Measurements from ENCODE around the gene WDR62.

Gene WDR62

DNA sequence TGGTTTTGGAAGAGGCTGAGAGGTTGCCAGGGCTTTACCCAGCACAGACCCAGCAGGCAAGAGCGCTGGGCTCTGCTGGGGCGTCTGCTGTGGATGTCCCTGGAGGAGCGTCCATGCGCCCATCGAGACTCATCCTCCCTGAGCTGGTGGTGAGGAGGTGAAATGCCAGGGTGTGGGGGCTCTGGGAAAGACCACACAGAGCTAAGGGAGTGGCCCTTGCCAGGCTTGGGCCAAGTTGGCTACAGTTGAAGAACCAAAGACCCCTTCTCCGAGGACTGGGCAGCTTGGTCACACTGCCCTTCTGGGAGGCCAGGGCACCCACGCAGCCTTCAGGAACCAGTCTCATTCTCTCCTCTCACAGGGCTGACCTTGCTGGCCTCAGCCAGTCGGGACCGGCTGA is 31.6 kb downstream of the WDR62 start:
- TF ChIP-seq, protein P1, sequence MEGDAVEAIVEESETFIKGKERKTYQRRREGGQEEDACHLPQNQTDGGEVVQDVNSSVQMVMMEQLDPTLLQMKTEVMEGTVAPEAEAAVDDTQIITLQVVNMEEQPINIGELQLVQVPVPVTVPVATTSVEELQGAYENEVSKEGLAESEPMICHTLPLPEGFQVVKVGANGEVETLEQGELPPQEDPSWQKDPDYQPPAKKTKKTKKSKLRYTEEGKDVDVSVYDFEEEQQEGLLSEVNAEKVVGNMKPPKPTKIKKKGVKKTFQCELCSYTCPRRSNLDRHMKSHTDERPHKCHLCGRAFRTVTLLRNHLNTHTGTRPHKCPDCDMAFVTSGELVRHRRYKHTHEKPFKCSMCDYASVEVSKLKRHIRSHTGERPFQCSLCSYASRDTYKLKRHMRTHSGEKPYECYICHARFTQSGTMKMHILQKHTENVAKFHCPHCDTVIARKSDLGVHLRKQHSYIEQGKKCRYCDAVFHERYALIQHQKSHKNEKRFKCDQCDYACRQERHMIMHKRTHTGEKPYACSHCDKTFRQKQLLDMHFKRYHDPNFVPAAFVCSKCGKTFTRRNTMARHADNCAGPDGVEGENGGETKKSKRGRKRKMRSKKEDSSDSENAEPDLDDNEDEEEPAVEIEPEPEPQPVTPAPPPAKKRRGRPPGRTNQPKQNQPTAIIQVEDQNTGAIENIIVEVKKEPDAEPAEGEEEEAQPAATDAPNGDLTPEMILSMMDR (conservative IDR thresholded peaks at IDR 0.05): no peak

DNA sequence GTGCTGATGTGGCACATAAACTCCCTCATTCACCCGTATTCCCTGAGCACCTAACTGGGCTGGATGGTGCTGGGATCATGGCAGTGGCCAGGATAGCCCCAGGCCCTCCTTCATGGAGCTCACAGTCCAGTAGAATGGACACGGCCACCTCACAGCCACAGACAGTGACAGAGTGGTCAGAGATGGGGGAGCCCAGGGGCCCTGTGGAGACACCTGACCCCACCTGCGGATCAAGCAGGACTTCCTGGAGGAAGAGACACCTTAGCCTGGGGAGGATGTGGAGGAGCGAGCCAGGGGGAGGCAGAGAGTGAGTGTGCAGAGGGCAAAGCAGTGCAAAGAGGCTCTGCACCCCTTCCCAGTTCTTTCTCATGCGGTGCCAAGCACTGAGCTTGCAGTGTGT is 35.1 kb downstream of the WDR62 start:
- no peak overlapping the region for H3K27ac ChIP-seq
- TF ChIP-seq, protein P1 (conservative IDR thresholded peaks at IDR 0.05): no peak

More for the DNA sequence above, 31.6 kb downstream of the WDR62 start:
- no peak overlapping the region for H3K27ac ChIP-seq

DNA sequence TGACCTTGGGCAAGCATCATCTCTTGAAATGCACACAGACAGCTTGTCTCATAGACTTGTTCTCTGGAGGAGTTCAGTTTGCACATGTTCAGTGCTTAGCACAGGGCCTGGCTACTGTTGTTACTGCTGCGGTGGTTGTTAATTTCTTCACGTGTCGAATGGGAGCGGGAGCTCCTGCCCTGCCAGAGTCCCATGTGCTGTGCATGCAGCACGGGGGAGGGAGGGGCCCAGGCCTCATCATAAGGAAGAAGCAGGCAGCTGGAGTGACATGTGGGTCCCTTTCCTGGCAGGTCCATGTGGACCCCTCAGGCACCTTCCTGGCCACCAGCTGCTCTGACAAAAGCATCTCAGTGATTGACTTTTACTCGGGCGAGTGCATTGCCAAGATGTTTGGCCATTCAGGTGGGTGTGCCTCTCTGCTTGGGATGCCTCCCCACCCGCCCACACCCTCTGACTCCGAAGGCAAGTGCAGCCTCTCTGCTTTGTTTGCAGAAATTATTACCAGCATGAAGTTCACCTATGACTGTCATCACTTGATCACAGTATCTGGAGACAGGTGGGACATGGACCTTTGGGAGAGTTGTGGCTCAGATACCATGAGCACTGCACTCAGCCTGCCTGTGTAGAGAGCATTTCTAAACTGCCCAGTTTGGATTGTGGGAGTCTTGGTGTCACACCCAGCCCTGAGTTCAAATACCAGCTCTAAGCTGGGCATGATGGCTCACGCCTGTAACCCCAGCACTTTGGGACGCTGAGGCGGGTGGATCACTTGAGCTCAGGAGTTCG is 36.4 kb downstream of the WDR62 start:
- TF ChIP-seq, protein P1 (conservative IDR thresholded peaks at IDR 0.05): no peak
- no peak overlapping the region for H3K27ac ChIP-seq

DNA sequence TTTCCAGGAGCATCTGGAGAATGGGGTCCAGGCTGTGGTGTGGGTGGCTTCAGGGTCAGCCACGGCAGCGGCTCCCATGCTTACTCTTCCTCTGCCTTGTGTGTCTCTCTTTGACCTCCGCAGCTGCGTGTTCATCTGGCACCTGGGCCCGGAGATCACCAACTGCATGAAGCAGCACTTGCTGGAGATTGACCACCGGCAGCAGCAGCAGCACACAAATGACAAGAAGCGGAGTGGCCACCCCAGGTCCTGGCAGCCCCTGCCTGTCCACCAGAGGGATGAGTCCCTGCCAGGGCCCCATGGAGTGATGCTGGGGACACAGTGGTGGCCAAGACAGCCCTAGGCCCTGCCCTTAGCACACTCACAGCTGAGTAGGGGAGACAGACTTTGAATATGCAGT is 37.9 kb downstream of the WDR62 start:
- TF ChIP-seq, protein P1 (conservative IDR thresholded peaks at IDR 0.05): no peak
- no peak overlapping the region for H3K27ac ChIP-seq

DNA sequence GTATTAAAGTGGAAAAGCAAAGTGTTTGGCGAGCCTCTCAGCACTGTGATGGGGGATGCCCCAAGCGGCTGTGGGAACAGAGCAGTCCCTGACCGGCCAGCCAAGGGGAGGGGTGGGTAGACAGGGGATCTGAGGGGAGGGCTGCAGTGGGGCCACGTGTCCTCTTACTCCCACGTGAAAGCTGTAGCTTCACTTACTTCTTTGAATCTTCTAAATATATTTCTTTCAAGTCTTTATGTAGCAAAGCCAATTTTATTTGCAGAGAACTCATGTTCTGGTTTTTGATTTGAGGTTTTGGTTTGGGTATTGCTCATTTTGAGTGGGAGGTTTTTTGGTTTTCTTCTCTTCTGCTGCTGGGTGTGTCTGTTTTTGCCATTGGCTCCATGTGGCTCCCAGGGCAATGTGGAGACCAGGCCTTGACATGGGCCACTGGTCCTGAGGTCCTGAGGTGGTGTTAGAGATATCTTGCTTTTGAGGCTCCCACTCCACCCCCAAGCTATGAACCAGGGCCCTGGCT is 38.5 kb downstream of the WDR62 start:
- TF ChIP-seq, protein P1 (conservative IDR thresholded peaks at IDR 0.05): no peak
- H3K27ac ChIP-seq: no peak overlapping the region

DNA sequence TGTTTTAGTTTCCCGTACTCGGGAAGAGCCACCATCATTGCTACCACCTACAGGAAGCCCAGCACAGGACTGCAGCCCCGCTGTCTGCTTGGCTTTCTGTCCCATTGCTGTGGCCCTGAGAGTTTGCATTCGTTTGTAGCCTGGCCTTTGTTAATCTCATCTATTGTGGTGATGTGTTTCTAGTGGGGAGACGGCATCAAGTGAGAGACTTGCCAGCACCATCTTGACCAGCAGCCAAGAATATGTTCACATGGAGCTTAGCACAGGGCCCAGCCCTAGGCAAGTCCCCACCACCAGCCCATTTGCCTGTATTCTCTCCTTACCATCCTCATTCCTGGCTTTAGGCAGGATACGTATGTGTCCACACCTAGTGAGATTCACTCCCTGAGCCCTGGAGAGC is 39.0 kb downstream of the WDR62 start:
- H3K27ac ChIP-seq: no peak overlapping the region

DNA sequence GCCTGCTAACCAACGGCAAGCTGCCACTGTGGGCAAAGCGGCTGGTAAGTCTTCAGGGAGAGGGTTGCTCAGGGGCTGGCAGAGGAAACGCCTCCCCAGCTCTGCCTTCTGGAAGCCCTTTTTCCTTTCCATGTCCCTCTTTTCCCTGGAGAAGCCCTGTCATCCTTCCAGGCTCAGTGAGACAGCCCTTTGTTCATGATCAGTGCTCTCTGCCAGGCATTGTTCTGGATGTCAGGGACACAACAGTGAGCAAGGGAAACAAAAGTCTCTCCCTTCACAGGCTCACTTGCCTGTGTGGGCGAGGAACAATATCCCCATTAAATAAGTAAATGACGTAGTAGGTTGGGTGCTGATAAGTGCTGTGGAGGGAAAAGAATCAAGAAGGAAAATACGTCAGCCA is 42.3 kb downstream of the WDR62 start:
- H3K27ac ChIP-seq: no peak overlapping the region
- TF ChIP-seq, protein P1 (conservative IDR thresholded peaks at IDR 0.05): no peak

More for the DNA sequence above, 39.0 kb downstream of the WDR62 start:
- TF ChIP-seq, protein P1 (conservative IDR thresholded peaks at IDR 0.05): no peak
